ENCODE measurements around the gene USP47. TPM values are rescaled to one million over a fixed set of nuclear protein-coding genes. Genes with fewer than 3 reads are reported as not detected.
A peak's percentile ranks its signal among the peaks of the same experiment; 100 is the strongest.

The USP47 gene
- total and polyA plus RNA-seq, 7 experiments from 2014 or later, result 42.1 to 72.4 (median 59.1) TPM

DNA sequence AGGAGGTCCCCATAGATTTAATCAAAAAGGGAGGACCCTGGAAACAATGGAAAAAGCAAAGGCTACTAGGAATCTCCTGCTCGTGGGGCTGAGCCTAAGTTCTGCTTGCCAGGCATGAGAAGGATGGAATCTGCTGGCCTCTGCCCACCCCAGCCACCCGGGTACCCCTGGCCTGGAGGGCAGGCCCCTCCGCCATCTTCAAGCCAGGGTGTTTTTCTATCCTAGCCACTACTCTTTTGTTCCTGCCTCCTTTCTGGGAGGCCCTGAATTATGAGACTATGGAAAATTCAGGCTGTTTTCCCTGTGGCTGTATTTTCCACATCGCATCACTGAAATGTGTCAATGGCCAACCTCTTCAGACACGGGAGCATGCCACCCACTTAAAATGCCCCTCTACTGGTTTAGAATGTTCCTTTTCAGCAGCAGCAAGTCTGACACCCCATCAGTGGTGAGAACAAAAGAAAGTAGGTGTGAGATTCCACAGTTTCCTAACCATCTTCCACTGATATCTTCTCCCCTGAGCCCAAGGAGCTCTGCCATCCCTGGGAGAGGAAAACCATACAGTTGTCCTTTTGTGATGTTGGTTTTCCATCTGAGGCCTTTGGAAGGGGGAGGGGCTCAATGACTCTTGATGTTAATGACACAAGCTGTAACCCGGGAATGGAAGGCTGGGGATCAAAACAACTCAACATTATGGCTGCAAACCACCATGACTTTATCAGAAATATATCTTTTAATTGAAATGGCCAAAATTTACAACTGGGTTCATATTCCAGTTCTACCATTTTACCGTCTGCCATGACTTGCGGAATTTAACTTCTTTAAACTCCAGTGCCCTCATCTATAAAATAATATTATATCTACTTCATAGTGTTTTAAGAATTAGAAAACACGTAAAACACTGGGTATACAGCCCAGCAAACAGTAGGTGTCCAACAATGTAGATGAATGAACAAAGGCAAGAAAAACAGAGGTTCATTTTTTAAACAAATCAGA lies 144.5 kb downstream of the USP47 start:
- no peak overlapping the region for H3K4me3 Mint-ChIP-seq
- H3K4me1 Mint-ChIP-seq, result peaks cover 0 to 7% (median 0%) of the 10 kb centered on the region in 7 donors
- DNase-seq (no peak), ATAC-seq (no peak)
- no peak overlapping the region for H3K27ac ChIP-seq (ENCODE audit: low read depth, low read length)
- H3K27me3 ChIP-seq (ENCODE audit: control insufficient read depth in 2 of 2, insufficient read depth in 2 of 2, low read length in 2 of 2), result no peaks in the 10 kb centered on the region
- no peak overlapping the region for H3K27ac Mint-ChIP-seq
- no peaks in the 10 kb centered on the region for H3K9me3 ChIP-seq (ENCODE audit: control insufficient read depth in 2 of 3, low read length in 3 of 3)
- peaks cover 0 to 6% (median 4%) of the 10 kb centered on the region in 5 donors for H3K27me3 Mint-ChIP-seq
- intact Hi-C loops (cut with micrococcal nuclease), result no loop called here
- no peaks in the 10 kb centered on the region for H3K9me3 Mint-ChIP-seq
- H3K36me3 Mint-ChIP-seq, result no peaks in the 10 kb centered on the region
- no peak overlapping the region for H3K4me3 ChIP-seq (ENCODE audit: low read length)
- ChIA-PET POLR2A (no interaction called here), CTCF (no interaction called here)
- H3K36me3 ChIP-seq (ENCODE audit: control insufficient read depth in 2 of 3, insufficient read depth in 3 of 3, low read length in 3 of 3), result no peaks in the 10 kb centered on the region
- no peaks in the 10 kb centered on the region for H3K4me1 ChIP-seq (ENCODE audit: control insufficient read depth in 2 of 2, insufficient read depth in 2 of 2, low read length in 2 of 2)

DNA sequence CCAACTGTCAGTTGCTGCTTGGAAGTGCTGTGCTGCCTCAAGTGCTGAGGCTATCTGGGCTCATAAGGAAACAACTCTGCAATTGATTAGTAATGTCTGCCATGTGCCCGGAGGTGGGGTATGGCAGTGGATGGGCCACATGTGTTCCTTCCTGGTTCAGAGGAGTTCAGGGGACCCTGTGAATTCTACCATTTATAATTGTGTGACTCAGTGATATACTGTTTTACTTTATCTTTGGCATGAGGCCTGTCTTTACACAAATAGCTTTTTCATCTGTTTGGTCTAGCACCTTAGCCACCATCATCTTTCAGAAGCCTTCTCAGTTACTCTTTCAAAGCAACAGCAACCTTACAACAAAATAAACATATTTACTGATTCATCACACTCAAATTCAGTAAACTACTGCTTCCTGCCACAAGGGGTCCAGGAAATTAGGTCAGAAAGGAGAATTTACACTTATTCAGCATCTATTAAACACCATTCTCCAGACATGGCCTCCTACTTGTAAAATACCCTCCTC lies 145.8 kb downstream of the USP47 start:
- Histone ChIP-seq H3K27ac (ENCODE audit: low read depth, low read length) (no peak overlapping the region), H3K4me1 (ENCODE audit: control insufficient read depth in 2 of 2, insufficient read depth in 2 of 2, low read length in 2 of 2) (no peaks in the 10 kb centered on the region), H3K36me3 (ENCODE audit: control insufficient read depth in 2 of 3, insufficient read depth in 3 of 3, low read length in 3 of 3) (no peaks in the 10 kb centered on the region), H3K9me3 (ENCODE audit: control insufficient read depth in 2 of 3, low read length in 3 of 3) (no peaks in the 10 kb centered on the region), H3K27me3 (ENCODE audit: control insufficient read depth in 2 of 2, insufficient read depth in 2 of 2, low read length in 2 of 2) (no peaks in the 10 kb centered on the region), H3K4me3 (ENCODE audit: low read length) (no peak overlapping the region)
- ChIA-PET CTCF (no interaction called here), POLR2A (no interaction called here)
- peaks cover 0 to 7% (median 0%) of the 10 kb centered on the region in 7 donors for H3K4me1 Mint-ChIP-seq
- no peaks in the 10 kb centered on the region for H3K9me3 Mint-ChIP-seq
- intact Hi-C loops (cut with micrococcal nuclease), result no loop called here
- no peak overlapping the region for H3K4me3 Mint-ChIP-seq
- H3K27me3 Mint-ChIP-seq, result peaks cover 0 to 15% (median 3%) of the 10 kb centered on the region in 5 donors
- H3K27ac Mint-ChIP-seq, result no peak overlapping the region
- ATAC-seq, result peak; percentile 41
- DNase-seq, result no peak
- no peaks in the 10 kb centered on the region for H3K36me3 Mint-ChIP-seq

GRCh38 chr11:11988099-11988651 lies 146.4 kb downstream of the USP47 start:
- CTCF ChIA-PET, result no interaction called here
- no peak for DNase-seq
- no peak overlapping the region for H3K27ac Mint-ChIP-seq
- no peak overlapping the region for H3K27ac ChIP-seq (ENCODE audit: low read depth, low read length)
- H3K9me3 ChIP-seq (ENCODE audit: control insufficient read depth in 2 of 3, low read length in 3 of 3), result no peaks in the 10 kb centered on the region
- H3K36me3 Mint-ChIP-seq, result no peaks in the 10 kb centered on the region
- no peaks in the 10 kb centered on the region for H3K9me3 Mint-ChIP-seq
- no peaks in the 10 kb centered on the region for H3K27me3 ChIP-seq (ENCODE audit: control insufficient read depth in 2 of 2, insufficient read depth in 2 of 2, low read length in 2 of 2)
- POLR2A ChIA-PET, result no interaction called here
- no peak overlapping the region for H3K4me3 ChIP-seq (ENCODE audit: low read length)
- peaks cover 0 to 7% (median 0%) of the 10 kb centered on the region in 7 donors for H3K4me1 Mint-ChIP-seq
- H3K4me1 ChIP-seq (ENCODE audit: control insufficient read depth in 2 of 2, insufficient read depth in 2 of 2, low read length in 2 of 2), result no peaks in the 10 kb centered on the region
- H3K4me3 Mint-ChIP-seq, result no peak overlapping the region
- no peaks in the 10 kb centered on the region for H3K36me3 ChIP-seq (ENCODE audit: control insufficient read depth in 2 of 3, insufficient read depth in 3 of 3, low read length in 3 of 3)
- no peak for ATAC-seq
- H3K27me3 Mint-ChIP-seq, result peaks cover 0 to 15% (median 3%) of the 10 kb centered on the region in 5 donors
- intact Hi-C loops (cut with micrococcal nuclease), result no loop called here

- H3K36me3 Mint-ChIP-seq, result no peaks in the 10 kb centered on the region
- H3K27ac Mint-ChIP-seq, result no peak overlapping the region
- CTCF ChIA-PET, result interaction anchor here (0.6 kb wide), 1 partner anchor 1023 kb away, joined by 3 read pairs; no protein-coding TSS in a partner anchor
- no peak overlapping the region for H3K4me3 Mint-ChIP-seq
- Histone ChIP-seq H3K27ac (ENCODE audit: low read depth, low read length) (no peak overlapping the region), H3K4me1 (ENCODE audit: control insufficient read depth in 2 of 2, insufficient read depth in 2 of 2, low read length in 2 of 2) (no peaks in the 10 kb centered on the region), H3K9me3 (ENCODE audit: control insufficient read depth in 2 of 3, low read length in 3 of 3) (no peaks in the 10 kb centered on the region), H3K4me3 (ENCODE audit: low read length) (no peak overlapping the region), H3K36me3 (ENCODE audit: control insufficient read depth in 2 of 3, insufficient read depth in 3 of 3, low read length in 3 of 3) (no peaks in the 10 kb centered on the region), H3K27me3 (ENCODE audit: control insufficient read depth in 2 of 2, insufficient read depth in 2 of 2, low read length in 2 of 2) (no peaks in the 10 kb centered on the region)
- DNase-seq (no peak), ATAC-seq (no peak)
- POLR2A ChIA-PET, result no interaction called here
- H3K27me3 Mint-ChIP-seq, result peaks cover 0 to 20% (median 7%) of the 10 kb centered on the region in 5 donors
- peaks cover 0 to 7% (median 0%) of the 10 kb centered on the region in 7 donors for H3K4me1 Mint-ChIP-seq
- H3K9me3 Mint-ChIP-seq, result no peaks in the 10 kb centered on the region
- intact Hi-C loops (cut with micrococcal nuclease), result no loop called here
Observed at GRCh38 chr11:11988681-11989261, 147.0 kb downstream of the USP47 start.

DNA sequence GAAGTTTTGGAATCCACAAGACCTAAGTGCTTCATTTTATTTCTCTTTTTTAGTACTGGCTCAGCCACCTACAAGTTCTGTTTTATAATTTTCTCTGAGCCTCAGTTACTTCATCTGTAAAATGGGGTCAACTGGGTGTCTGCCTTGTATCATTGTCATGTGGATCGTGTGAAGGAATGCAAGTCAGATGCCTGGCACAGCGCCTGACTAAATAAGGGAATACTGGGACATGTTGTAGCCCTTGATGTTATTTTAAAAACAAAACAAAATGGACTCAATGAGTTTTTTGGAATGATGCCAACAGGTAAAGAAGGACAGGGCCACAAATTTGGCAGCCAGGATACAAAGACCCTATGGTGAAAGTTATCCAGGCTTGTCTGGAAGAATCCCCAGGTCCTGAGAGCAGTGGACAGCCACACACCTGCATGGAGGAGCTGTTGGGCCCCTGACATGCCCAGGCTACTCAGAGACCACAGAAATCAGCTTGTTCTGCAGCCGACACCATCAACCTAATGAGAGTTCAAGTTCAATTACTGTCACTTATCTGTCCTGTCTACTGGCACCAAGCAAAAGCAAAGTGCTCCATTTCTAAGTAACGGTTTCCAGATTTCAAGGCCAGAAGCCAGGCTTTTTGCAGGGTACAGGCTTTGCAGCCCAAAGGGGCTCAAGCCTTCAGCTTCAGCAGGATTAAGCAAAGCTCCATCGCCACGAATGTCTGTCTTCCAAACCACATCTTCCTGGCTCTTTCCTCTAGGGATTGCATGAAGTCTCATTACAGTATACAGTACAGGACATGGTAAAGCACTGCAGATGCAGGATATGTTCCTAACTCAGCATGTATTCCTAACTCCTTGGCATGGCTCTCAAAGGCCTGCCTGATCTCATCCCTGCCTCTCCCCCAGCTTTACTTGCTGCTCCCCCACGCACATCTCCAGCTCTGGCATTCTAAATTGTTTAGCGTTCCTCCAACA lies 148.3 kb downstream of the USP47 start:
- Histone ChIP-seq H3K27me3 (ENCODE audit: control insufficient read depth in 2 of 2, insufficient read depth in 2 of 2, low read length in 2 of 2) (no peaks in the 10 kb centered on the region), H3K4me3 (ENCODE audit: low read length) (no peak overlapping the region), H3K4me1 (ENCODE audit: control insufficient read depth in 2 of 2, insufficient read depth in 2 of 2, low read length in 2 of 2) (no peaks in the 10 kb centered on the region), H3K36me3 (ENCODE audit: control insufficient read depth in 2 of 3, insufficient read depth in 3 of 3, low read length in 3 of 3) (no peaks in the 10 kb centered on the region), H3K27ac (ENCODE audit: low read depth, low read length) (no peak overlapping the region), H3K9me3 (ENCODE audit: control insufficient read depth in 2 of 3, low read length in 3 of 3) (no peaks in the 10 kb centered on the region)
- CTCF ChIA-PET, result no interaction called here
- Mint-ChIP-seq H3K4me3 (no peak overlapping the region), H3K27ac (no peak overlapping the region), H3K36me3 (no peaks in the 10 kb centered on the region), H3K4me1 (peaks cover 0 to 7% (median 0%) of the 10 kb centered on the region in 7 donors), H3K27me3 (peaks cover 0 to 29% (median 14%) of the 10 kb centered on the region in 5 donors), H3K9me3 (no peaks in the 10 kb centered on the region)
- POLR2A ChIA-PET, result no interaction called here
- intact Hi-C loops (cut with micrococcal nuclease), result no loop called here
- no peak for ATAC-seq
- no peak for DNase-seq

All from naive thymus-derived CD4-positive, alpha-beta T cell (primary cell).